ENCODE results near the gene MAP2K4.

DNA sequence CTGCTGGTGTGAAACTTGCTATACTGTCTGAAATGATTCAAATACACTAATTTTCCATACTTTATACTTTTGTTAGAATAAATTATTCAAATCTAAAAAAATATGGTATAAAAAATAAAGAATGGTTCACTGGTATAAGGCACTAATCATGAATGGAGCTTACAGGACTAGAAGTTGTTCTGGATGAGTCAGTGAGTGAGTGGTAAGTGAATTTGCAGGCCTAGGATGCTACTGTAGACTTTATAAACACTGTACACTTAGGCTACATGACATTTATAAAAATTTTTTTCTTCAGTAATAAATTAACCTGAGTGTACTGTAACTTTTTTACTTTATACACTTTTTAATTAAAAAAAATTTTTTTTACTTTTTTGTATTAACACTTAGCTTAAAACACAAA is 95.5 kb downstream of the MAP2K4 start:
- TF ChIP-seq POLR2AphosphoS5 (IDR thresholded peaks at IDR 0.05) (no peak), POLR2A (IDR thresholded peaks at IDR 0.05; ENCODE audit: low read depth) (no peak), EP300 (IDR thresholded peaks at IDR 0.05) (no peak)
- TF ChIP-seq, protein P1, sequence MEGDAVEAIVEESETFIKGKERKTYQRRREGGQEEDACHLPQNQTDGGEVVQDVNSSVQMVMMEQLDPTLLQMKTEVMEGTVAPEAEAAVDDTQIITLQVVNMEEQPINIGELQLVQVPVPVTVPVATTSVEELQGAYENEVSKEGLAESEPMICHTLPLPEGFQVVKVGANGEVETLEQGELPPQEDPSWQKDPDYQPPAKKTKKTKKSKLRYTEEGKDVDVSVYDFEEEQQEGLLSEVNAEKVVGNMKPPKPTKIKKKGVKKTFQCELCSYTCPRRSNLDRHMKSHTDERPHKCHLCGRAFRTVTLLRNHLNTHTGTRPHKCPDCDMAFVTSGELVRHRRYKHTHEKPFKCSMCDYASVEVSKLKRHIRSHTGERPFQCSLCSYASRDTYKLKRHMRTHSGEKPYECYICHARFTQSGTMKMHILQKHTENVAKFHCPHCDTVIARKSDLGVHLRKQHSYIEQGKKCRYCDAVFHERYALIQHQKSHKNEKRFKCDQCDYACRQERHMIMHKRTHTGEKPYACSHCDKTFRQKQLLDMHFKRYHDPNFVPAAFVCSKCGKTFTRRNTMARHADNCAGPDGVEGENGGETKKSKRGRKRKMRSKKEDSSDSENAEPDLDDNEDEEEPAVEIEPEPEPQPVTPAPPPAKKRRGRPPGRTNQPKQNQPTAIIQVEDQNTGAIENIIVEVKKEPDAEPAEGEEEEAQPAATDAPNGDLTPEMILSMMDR (IDR thresholded peaks at IDR 0.05): no peak
